Kidney capillary endothelial cell (primary cell): ENCODE data around the gene GRB10.
"Not testable (repeated sequence)": the region's sequence is repeated elsewhere in the genome, so short reads cannot be mapped to it uniquely, and the experiment has no call there.

Source experiments
- DNase-seq: peaks from one replicate; pipeline ENCODE4 v3.0.0-alpha.2; 2018; ENCODE audit warnings: low spot score

The GRB10 gene

GRCh38 chr7:50607524-50608125 is 175.1 kb downstream of the GRB10 start:
- no peak for DNase-seq

GRCh38 chr7:50605059-50605458 is 177.6 kb downstream of the GRB10 start:
- no peak for DNase-seq

GRCh38 chr7:50603287-50603686 is 179.4 kb downstream of the GRB10 start:
- no peak for DNase-seq

GRCh38 chr7:50599385-50599784 is 183.3 kb downstream of the GRB10 start:
- DNase-seq, result no peak

- DNase-seq, result no peak
Measured at GRCh38 chr7:50598460-50599343, 184.0 kb downstream of the GRB10 start.

DNA sequence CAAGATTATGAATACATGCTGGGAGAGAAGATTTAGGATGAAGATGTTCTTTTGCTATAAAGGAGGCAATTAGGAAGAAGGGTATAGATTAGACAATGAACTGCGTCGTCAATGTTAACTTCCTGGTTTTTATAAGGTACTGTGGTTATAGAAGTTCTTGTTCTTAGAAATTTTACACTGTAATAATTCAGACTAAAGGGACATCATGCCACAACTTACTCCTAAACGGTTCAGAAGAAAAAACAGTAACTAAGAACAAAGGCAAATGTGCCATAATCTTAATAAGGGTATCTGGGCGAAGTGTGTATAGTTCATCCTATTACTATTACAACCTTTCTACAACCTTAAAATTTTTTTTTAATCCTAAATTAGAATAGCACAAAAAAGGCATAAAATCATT is 186.2 kb downstream of the GRB10 start:
- DNase-seq, result no peak

DNA sequence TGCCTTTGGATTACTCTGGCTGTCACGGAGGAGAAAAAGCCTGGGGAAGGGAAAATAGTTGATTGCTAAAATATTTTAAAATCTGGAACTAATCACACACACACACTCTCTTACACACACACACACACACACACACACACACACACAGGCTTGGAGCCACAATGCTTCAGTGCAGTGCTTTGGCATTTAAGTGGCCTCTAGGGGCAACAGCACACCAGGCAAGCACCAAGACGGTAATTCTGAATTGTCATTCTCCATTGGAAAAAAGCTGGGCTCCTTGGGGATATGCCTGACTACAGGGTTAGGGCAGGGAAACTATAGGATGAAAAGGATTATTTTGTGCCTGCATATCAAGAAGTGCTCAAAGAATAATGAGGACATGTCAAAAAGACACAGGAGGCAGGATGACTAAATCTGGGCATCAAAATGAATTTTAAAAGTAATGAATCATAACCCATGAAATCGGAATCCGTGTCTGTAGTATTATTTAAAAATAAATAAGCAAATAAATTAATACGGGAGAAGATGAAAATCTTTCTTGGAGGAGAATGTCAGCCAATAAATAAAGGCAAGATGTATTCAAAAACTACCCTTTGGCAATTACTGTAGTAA is 187.1 kb downstream of the GRB10 start:
- no peak for DNase-seq

- DNase-seq, result no peak
Measured at GRCh38 chr7:50594734-50595485, 187.8 kb downstream of the GRB10 start.

DNA sequence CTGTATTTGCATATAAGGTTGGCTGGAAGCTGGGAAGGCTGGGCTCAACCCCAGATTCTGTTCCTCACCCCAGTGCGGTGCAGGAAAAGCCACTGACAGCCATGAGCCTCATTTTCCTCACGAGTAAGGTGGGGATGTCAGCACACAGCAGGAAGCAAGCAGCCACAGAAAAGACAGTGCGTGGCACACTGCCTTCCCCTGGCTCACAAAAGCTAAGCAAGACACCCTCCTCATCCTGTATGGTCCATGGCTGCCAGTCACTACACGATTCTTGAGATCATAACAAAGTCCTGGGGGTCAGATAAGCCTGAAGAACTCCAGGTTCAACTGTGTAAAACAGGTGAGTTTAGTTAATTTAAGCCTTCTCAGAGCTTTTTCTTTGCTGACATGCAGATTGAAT is 188.6 kb downstream of the GRB10 start:
- DNase-seq, result no peak

DNA sequence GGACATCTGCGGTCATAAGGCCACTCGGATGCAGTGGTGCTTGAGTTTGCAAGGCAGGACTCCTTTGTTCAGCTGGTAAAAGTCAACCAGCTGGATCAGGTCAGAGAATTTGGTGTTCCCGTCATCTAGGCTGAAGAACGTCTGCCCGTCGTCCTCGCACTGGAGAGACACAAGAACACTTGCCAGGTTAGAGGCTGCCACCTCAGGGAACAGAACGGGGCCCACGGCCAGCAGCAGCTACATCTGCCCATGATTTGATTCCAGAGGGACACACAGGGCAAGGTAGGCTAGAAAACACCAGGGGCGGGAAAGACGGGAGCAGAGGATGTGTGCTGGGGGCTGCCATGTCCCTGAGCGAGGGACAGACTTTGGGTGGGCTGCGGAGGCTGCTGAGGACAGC is 189.8 kb downstream of the GRB10 start:
- no peak for DNase-seq

GRCh38 chr7:50591480-50592438 is 190.9 kb downstream of the GRB10 start:
- DNase-seq, result no peak

DNA sequence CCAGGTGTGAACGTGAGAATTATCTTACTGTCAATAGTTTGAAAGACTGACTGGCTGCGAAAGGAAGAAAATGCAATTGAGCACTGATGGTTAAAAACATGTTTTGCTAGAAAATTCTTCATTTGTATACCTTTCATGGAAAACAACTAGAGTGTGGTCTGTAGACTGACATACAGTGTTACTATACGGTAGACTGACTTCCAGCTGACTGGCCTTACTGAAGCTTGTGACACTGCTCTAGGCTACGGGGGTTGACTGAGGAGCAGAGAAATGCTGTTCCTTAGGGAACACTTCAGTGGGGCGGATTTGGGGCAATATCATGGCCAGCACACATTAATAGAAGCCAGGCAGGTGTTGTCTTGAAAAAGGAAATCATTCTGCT is 191.6 kb downstream of the GRB10 start:
- no peak for DNase-seq

DNA sequence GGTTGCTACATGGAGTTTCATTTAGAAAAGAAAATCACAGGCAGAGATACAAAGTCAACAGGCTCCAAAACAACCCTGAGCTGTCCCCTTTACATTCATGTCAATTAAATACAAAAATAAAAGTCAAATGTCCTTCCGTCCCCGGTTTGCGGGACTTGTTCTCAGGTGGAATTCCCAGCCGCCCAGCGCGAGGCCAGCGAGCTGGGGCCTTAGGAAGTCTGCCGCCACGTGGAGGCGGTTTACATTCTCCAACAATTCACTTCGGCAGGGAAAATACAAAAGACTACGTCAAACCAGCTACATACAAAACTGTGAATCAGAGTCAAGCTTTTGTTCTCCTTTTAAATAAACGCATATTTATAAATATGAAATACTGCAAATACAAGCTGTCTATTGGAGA is 192.2 kb downstream of the GRB10 start:
- no peak for DNase-seq

GRCh38 chr7:50589364-50589763 is 193.3 kb downstream of the GRB10 start:
- no peak for DNase-seq

DNA sequence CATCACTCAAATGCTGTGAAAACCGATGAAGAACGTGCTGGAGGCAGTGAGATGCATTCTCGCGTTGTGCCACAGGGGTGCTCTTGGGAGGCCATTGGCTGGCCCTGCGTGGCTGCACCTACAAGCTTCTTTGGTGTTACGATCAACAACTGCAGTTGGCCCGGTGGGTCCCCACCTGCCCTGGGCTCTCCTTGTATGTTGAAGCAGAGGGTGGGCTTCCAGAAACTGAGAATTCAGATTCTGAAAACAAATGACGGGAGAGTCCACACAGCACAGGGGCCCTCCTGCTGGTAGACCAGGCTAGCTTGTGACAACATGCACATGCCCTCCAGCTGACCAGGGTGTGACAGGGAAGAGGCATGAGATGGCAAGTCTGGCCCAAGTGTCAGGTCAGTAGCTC is 193.8 kb downstream of the GRB10 start:
- no peak for DNase-seq

DNA sequence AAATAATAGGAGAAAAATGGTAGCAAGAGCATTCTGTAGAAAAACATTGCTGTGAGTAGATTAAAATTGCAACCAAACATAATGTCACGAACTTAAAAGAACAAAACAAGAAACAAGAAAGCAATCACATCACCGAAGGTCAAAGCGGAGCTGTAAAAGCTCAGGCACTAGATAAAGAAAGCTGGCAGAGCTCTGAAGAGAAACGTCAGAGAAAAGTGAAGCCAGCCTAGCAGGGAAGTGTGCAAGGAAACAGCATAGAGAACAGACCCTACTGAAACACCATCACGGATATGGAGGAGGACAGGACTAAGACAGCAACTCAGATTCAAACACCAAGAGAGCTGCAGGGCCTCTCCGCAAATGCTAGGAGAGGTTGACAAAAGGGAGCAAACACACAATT is 195.0 kb downstream of the GRB10 start:
- no peak for DNase-seq

DNA sequence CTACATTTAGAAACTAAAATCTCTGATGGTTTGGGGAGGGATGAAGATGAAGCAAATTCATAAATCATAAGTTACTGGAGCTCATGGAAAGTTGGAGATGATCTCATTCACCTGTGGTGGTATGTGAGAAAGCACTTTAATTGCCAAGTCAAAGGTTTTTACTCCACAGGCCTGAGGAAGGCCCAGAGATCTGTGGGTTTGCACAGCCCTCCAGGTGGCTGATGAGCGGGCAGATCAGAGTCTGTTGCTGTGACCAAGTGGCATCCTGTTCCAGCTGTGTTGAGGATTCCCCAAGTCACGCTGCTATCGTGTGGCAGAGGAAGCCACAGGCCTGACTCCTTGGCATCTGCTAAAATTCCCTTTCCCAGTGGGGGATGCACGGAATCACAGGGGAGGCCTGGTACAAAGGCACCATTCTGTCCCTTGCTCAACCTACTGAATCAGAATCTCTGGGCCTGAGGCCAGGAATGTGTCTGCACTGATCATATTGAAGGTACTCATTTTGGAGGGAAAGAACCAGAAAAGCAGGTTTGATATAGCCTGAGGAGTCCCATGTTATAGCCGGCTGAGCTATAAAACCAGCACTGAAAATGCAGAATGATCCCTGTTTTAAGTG is 197.8 kb downstream of the GRB10 start:
- DNase-seq, result no peak

GRCh38 chr7:50584386-50584785 is 198.3 kb downstream of the GRB10 start:
- DNase-seq, result no peak

DNA sequence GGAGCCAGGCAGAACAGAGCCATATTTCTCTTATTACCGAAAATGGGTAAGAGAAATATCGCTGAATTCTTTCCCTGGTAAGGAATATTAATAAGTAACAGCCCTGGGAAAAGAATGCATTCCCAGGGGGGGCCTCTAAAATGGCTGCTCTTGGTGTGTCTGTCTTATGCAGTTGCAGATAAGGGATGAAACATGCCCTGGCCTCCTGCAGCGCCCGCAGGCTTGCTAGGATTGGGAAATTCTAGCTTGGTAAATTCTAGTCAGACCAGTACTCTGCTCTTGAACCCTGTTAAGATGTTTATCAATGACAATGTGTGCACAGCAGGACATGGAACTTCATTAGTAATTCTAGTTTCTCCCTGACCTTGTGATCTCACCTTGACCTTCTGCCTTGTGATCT is 199.4 kb downstream of the GRB10 start:
- DNase-seq, result not testable (repeated sequence)

DNA sequence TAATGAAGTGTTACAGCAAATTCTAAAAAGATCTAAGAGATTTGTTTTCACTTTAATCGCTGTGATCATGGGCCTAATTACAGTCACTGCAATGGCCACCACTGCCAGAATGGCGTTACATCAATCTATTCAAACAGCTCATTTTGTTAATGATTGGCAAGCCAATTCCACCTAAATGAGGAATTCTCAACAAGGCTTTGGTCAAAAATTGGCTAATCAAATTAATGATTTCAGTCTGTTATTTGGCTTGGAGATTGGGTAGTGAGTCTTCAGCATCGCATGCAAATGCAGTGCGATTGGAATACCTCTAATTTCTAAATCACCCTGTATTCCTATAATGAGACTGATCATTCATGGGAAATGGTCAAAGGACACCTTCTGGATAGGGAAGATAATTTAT is 200.4 kb downstream of the GRB10 start:
- not testable (repeated sequence) for DNase-seq

GRCh38 chr7:50580666-50581065 is 202.0 kb downstream of the GRB10 start:
- not testable (repeated sequence) for DNase-seq
